Memory B cell (primary cell): ENCODE results near the gene ANKRD27.
"Not testable (repeated sequence)": the region's sequence is repeated elsewhere in the genome, so short reads cannot be mapped to it uniquely, and the experiment has no call there.

ENCODE experiments used
- ATAC-seq: fragments of 150-1000 bp; cut with Tn5 transposase; 2 replicates; pipeline ENCODE4 v1.10.0; 2021; ENCODE audit warnings: low read depth, mild to moderate bottlenecking, moderate library complexity
- DNase-seq, 2 donors: peaks; one replicate each; pipeline ENCODE4 v3.0.0; 2022; ENCODE audit warnings: low spot score in 2 of 2
- H3K27ac Mint-ChIP-seq: one replicate; pipeline ENCODE4 v1.8.0; 2022; ENCODE audit warnings: mild to moderate bottlenecking, moderate library complexity, mixed read lengths
- H3K27me3 Mint-ChIP-seq: one replicate; pipeline ENCODE4 v1.8.0; 2022; ENCODE audit warnings: mixed read lengths
- H3K36me3 Mint-ChIP-seq: one replicate; pipeline ENCODE4 v1.8.0; 2022; ENCODE audit warnings: mild to moderate bottlenecking, mixed read lengths
- H3K4me1 Mint-ChIP-seq: one replicate; pipeline ENCODE4 v1.8.0; 2022; ENCODE audit warnings: mixed read lengths
- H3K4me3 Mint-ChIP-seq: one replicate; pipeline ENCODE4 v1.8.0; 2022; ENCODE audit warnings: mild to moderate bottlenecking, moderate library complexity, mixed read lengths
- H3K9me3 Mint-ChIP-seq: one replicate; pipeline ENCODE4 v1.8.0; 2022; ENCODE audit warnings: mixed read lengths

Gene ANKRD27

DNA sequence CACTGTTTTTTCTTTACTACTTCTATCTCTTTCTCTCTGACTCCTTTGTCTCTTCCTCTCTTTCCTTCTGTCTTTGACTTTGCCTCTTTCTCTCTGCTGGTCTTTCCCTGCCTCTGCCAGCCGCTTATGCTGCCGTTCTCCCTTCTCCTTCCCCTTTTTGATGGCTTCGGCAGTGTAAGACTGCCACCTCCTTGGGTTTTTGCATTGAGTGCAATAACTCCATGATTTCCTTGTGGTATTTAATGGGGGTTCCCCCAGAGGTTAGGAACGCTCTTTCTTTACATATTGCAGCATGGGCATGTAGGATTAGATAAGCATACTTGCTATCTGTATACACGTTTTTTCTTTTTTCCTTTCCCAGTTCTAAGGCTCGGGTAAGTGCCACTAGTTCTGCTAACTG is 20.5 kb upstream of the ANKRD27 start:
- peaks cover 41% of the 10 kb centered on the region for H3K4me1 Mint-ChIP-seq
- H3K27ac Mint-ChIP-seq: peak overlapping the region; percentile 48
- H3K4me3 Mint-ChIP-seq: peak overlapping the region; percentile 30
- peaks cover 18% of the 10 kb centered on the region for H3K36me3 Mint-ChIP-seq
- not testable (repeated sequence) for ATAC-seq, H3K9me3 Mint-ChIP-seq, H3K27me3 Mint-ChIP-seq, DNase-seq

DNA sequence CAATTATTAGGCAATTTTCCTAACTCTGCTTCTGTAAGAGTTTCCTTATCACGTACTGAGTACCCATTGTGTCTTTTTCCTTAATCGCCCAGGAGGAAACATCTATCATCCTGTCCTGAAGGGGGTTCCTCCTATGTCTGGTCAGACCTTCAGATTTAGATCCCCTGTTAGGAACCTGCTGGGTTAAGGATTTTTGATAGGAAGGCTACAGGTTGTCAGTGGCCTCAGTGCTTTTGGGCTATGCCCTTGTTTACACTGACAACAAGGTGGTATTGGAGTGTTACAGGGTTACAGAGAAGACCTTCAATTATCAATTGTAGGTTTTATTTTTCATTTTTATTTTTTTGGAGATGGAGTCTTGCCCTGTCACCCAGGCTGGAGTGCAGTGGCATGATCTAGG is 19.9 kb upstream of the ANKRD27 start:
- H3K27me3 Mint-ChIP-seq, H3K27ac Mint-ChIP-seq, H3K4me3 Mint-ChIP-seq, ATAC-seq, DNase-seq, H3K9me3 Mint-ChIP-seq: not testable (repeated sequence)
- Mint-ChIP-seq H3K36me3 (peaks cover 18% of the 10 kb centered on the region), H3K4me1 (peaks cover 41% of the 10 kb centered on the region)

DNA sequence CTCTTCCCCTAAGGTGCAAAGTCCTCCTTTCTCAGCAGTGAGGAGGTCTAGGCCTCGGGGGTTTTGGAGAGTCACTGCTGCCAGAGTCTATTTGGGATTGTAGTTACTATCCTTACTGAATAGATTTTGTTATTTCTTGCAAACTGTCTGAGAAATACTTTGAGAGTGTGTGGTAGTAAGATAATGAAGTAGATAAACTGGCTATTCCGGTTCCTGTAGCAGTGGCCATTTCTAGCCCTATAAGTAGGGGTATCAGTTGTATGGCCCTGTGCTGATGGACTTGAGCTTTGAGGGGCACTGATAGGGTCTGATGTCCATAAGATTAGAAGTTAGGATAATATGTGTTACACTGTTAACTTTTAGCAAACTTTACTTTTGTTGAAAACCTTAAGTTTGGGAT is 19.3 kb upstream of the ANKRD27 start:
- peaks cover 41% of the 10 kb centered on the region for H3K4me1 Mint-ChIP-seq
- H3K27me3 Mint-ChIP-seq, ATAC-seq, DNase-seq, H3K9me3 Mint-ChIP-seq: not testable (repeated sequence)
- peak overlapping the region; percentile 9 for H3K4me3 Mint-ChIP-seq
- peak overlapping the region; percentile 39 for H3K27ac Mint-ChIP-seq
- H3K36me3 Mint-ChIP-seq: peaks cover 14% of the 10 kb centered on the region

DNA sequence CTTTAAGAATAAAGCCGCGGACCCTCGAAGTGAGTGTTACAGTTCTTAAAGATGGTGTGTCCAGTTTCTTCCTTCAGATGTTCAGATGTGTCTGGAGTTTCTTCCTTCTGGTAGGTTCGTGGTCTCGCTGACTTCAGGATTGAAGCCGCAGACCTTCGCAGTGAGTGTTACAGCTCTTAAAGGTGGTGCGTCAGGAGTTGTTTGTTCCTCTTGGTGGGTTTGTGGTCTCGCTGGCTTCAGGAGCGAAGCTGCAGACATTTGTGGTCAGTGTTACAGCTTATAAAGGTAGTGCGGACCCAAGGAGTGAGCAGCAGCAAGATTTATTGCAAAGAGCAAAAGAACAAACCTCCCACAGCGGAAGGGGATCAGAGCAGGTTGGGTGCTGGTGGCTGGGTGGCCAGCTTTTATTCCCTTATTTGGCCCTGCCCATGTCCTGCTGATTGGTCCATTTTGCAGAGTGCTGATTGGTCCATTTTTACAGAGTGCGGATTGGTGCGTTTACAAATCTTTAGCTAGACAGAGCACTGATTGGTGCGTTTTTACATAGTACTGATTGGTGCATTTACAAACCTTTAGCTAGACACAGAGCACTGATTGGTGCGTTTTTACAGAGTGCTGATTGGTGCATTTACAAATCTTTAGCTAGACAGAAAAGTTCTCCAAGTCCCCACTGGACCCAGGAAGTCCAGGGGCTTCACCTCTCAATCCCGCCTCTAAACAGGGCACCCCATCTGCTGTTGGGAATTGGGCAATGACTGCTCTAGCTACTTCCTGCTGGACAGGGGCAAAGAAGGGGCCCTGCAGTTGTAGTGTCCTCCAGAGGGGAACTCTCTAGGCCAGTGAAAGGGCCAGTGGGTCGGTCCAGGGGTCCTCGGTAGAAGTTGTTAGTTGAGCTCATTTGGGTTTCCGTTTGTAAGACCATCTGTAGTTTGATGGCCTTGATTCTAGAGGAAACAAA is 18.4 kb upstream of the ANKRD27 start:
- H3K36me3 Mint-ChIP-seq, ATAC-seq, H3K9me3 Mint-ChIP-seq, H3K27me3 Mint-ChIP-seq, DNase-seq: not testable (repeated sequence)
- Mint-ChIP-seq H3K4me1 (peaks cover 41% of the 10 kb centered on the region), H3K4me3 (peak overlapping the region; percentile 95), H3K27ac (peak overlapping the region; percentile 39)

DNA sequence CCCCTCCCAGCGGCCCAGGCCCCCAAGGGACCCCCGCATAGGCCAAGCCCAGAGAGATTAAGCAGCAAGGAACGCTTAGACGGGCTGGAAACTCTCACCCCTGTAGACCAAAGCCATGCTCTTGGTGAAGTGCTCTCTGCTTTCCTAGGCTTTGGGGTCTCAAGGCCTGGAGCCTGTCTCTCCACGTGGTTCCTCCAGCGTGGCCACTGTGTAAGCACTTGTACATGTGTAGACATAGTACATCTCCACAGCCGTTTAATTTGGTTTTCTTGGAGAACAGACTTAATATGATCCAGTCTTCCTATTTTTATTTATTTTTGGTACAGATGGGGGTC is 17.7 kb upstream of the ANKRD27 start:
- Mint-ChIP-seq H3K27me3 (no peaks in the 10 kb centered on the region), H3K4me1 (peaks cover 39% of the 10 kb centered on the region), H3K4me3 (peak overlapping the region; percentile 95), H3K9me3 (no peaks in the 10 kb centered on the region), H3K36me3 (peaks cover under 1% of the 10 kb centered on the region), H3K27ac (peak overlapping the region; percentile 39)
- DNase-seq: no peak
- ATAC-seq: no peak

DNA sequence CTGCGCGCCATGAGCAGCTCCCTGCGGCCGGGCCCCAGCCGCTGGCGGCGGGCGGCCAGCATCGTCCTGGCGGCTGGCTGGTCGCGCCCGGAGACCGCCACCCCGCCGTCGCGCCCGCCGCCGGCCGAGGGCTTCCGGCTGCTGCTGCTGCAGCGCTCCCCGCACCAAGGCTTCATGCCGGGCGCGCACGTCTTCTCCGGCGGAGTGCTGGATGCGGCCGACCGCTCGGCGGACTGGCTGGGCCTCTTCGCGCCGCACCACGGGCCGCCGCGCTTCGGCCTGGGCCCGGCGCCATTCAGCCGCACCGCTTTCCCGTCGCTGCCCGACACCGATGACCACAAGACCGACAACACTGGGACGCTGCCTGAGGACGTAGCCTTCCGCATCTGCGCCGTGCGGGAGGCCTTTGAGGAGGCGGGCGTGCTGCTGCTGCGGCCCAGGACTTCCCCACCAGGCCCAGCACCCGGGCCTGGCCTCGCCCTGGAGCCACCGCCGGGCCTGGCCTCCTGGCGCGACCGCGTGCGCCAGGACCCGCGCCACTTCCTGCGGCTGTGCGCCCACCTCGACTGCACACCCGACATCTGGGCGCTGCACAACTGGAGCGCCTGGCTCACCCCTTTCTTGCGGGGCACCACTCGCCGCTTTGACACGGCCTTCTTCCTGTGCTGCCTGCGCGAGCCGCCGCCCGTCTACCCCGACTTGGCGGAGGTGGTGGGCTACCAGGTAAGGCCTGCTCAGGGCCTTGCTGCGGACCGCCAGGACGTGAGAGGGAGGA is 17.2 kb upstream of the ANKRD27 start:
- no peaks in the 10 kb centered on the region for H3K36me3 Mint-ChIP-seq
- no peaks in the 10 kb centered on the region for H3K27me3 Mint-ChIP-seq
- H3K4me1 Mint-ChIP-seq: peaks cover 35% of the 10 kb centered on the region
- peak; percentile 68 for ATAC-seq
- H3K4me3 Mint-ChIP-seq: peak overlapping the region; percentile 95
- DNase-seq: peak in 1 of 2 donors; percentile 39
- peak overlapping the region; percentile 39 for H3K27ac Mint-ChIP-seq
- no peaks in the 10 kb centered on the region for H3K9me3 Mint-ChIP-seq

DNA sequence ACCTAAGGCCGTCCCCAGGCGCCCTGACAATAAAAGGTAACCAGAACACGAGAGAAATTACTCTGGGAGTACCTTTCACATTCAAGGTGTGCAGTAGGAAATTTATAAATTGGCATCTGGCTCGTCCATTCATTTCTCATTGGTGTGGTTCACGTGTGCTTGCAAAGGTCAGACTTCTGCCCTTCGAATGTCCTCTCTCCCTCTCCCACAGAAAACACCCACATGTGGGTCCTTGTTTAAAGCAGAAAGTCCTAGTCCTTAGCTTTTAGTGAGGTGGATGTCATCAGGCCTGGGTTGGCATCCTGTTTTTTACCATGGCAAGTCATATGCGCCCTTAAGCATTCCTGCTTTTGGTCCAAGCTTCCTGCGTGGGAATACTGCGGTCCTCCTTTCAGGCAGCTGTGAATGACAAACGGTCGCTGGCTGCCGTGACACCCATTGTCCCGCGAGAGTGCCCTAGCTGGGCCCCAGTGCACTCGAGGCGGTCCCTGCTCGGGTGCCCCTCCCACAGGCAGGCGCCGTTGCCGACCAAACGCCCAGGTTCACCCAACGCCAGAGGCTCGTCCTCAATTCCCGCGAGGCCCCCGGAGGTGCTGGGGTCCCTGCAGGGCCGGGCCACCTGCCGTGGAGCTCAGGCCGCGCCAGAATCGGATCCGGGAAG is 16.4 kb upstream of the ANKRD27 start, which contains the start of gene NUDT19:
Gene NUDT19, plus strand, starts transcription at position 531 of the 661 bp plus-strand sequence. CDS start 140 bp downstream, outside the sequence.
- Mint-ChIP-seq H3K27ac (peak within 1 kb of the TSS; percentile 39), H3K9me3 (no peaks in the 10 kb centered on the region), H3K4me3 (peak within 1 kb of the TSS; percentile 95), H3K4me1 (peaks cover 35% of the 10 kb centered on the region), H3K36me3 (no peaks in the 10 kb centered on the region), H3K27me3 (no peaks in the 10 kb centered on the region)
- ATAC-seq (peak; percentile 90), DNase-seq (peak; percentile 59 to 66)

DNA sequence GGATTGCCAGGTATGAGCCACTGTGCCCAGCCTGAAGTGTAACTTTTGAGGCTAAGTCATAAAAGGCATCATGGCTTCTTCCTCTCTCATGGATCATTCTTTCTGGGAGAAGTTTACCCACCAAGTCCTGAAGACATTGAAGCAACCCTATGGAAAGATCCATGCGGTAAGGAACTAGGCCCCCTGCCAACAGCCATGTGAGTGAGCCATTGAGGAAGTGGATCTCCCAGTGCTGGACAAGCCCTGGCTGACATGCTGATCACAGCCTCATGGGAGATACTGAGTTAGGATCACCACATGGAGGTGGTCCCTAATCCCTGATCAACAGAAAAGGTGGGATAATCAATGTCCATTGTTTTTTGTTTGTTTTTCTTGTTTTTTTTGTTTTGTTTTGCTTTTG is 13.3 kb upstream of the ANKRD27 start:
- Mint-ChIP-seq H3K27ac (no peak overlapping the region), H3K27me3 (no peaks in the 10 kb centered on the region), H3K36me3 (no peaks in the 10 kb centered on the region), H3K4me3 (no peak overlapping the region), H3K4me1 (peaks cover 11% of the 10 kb centered on the region), H3K9me3 (no peaks in the 10 kb centered on the region)
- no peak for DNase-seq
- no peak for ATAC-seq

DNA sequence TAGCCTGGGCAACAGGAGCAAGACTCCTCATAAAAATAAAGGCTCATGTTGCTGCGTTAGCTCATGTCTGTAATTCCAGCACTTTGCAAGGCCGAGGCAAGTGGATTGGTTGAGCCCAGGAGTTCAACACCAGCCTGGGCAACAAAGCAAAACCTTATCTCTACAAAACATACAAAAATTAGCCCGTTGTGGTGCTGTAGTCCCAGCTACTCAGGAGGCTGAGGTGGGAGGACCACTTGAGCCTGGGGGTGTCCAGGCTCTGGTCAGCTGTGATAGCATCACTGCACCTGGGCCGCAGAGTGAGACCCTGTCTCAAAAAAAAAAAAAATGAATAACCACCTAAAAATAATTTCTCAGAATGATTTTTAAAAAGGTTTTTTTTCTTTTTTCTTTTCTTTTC is 12.7 kb upstream of the ANKRD27 start:
- Mint-ChIP-seq H3K9me3 (no peaks in the 10 kb centered on the region), H3K4me1 (peaks cover 5% of the 10 kb centered on the region), H3K36me3 (no peaks in the 10 kb centered on the region), H3K4me3 (no peak overlapping the region), H3K27me3 (no peaks in the 10 kb centered on the region), H3K27ac (no peak overlapping the region)
- DNase-seq: no peak
- ATAC-seq: no peak

DNA sequence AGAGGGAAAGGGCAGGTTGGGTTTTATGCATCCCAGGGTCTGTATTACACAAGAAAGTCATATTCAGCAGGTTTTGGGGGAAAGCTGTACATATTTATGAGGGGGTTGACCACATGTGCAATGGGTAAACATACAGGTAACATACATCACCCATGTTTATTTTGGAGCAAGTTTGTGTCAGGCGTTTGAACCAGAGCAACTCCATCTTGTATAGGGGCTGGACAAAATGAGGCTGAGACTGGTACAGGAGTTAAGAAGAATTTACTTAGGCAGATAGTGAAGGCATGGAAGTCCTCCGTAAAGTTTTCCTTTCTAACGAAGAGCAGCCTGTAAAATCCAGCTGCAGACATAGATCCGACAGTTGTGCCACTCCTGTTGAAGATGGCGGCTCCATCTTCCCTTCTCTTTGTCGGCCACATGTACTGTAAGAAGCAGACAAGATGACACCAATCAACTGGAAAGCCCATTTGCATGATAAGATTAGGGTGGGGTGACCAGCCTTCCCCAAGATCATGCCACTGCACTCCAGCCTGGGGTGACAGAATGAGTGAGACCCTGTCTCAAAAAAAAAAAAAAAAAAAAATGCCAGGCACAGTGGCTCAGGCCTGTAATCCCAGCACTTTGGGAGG is 12.0 kb upstream of the ANKRD27 start:
- no peak for ATAC-seq
- Mint-ChIP-seq H3K4me3 (no peak overlapping the region), H3K4me1 (peaks cover 4% of the 10 kb centered on the region), H3K36me3 (no peaks in the 10 kb centered on the region), H3K27ac (no peak overlapping the region), H3K27me3 (peaks cover 2% of the 10 kb centered on the region), H3K9me3 (no peaks in the 10 kb centered on the region)
- no peak for DNase-seq

DNA sequence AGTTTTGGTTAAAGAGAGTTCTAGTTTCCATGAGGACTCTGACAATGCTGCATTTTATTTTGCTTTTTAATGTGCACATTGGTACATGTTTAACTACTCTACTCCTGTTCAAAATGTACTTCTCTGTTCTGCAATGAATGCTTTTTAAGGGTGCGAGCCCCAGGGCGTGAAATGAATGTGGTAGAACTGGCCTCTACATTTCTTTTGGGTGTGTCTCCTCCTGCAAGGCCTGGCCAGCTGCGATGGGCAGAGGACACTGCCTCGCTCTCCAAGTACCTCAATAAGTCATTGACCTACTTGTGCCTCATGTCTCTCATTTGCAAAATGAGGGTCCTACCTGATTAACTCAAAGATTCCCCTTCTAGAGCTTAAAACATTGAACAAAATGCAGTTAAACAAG is 7.3 kb upstream of the ANKRD27 start:
- H3K9me3 Mint-ChIP-seq: no peaks in the 10 kb centered on the region
- H3K4me1 Mint-ChIP-seq: peaks cover 2% of the 10 kb centered on the region
- no peak overlapping the region for H3K4me3 Mint-ChIP-seq
- H3K36me3 Mint-ChIP-seq: no peaks in the 10 kb centered on the region
- DNase-seq (no peak), ATAC-seq (no peak)
- H3K27ac Mint-ChIP-seq: no peak overlapping the region
- H3K27me3 Mint-ChIP-seq: peaks cover 4% of the 10 kb centered on the region

DNA sequence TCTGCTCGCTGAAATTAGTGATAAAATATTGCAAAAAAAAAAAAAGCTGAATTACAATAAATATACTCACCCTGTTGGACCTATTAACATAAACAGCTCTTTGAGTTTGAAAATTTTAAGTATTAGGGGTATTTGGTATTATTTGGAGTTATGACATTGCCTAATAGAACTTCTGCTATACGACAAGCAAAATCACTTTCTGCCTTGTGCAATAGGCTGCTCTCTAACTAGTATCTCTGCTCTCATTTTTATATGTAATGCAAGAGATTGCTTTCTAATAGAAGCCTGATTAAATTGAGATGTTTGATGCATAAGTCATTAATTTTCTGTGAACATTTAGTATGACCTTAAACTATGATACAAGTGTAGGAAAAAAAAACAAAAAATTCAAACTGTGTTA is 6.0 kb upstream of the ANKRD27 start:
- Mint-ChIP-seq H3K27me3 (peaks cover 4% of the 10 kb centered on the region), H3K4me3 (no peak overlapping the region), H3K9me3 (no peaks in the 10 kb centered on the region), H3K36me3 (no peaks in the 10 kb centered on the region), H3K27ac (no peak overlapping the region), H3K4me1 (peaks cover 2% of the 10 kb centered on the region)
- DNase-seq: no peak
- no peak for ATAC-seq

DNA sequence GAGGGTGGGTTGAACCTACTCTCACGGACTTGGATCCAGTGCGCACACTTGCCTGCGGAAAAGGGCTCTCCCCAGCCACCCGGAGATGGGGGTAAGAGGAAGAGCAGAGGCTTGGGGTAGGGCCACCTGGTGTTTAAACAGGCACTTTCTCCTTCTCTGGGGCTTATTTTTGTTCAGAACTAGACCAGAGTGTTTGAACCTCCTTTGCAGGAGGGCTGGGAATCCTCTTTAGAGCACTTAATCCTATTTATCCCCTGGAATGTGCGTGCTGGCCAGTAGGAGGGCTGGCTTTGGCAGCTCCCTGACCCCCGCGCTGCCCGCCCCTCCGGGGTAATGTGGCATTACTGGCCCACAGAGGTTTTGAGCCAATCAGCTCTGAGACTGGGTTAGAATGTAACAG is 2.7 kb upstream of the ANKRD27 start:
- H3K27me3 Mint-ChIP-seq: peaks cover 5% of the 10 kb centered on the region
- no peaks in the 10 kb centered on the region for H3K9me3 Mint-ChIP-seq
- no peak for DNase-seq
- peak overlapping the region; percentile 39 for H3K4me3 Mint-ChIP-seq
- H3K27ac Mint-ChIP-seq: no peak overlapping the region
- ATAC-seq: no peak
- peaks cover 15% of the 10 kb centered on the region for H3K4me1 Mint-ChIP-seq
- no peaks in the 10 kb centered on the region for H3K36me3 Mint-ChIP-seq
